Fibroblast of lung (primary cell): ENCODE measurements around the gene CRBN. TPM values are rescaled to one million over a fixed set of nuclear protein-coding genes. Genes with fewer than 3 reads are reported as not detected.

Experiments used
- DNase-seq, 2 donors: peaks; one replicate each; pipeline versions ENCODE4 v3.0.0 to v3.0.0-alpha.2; 2010; ENCODE audit warnings: low read depth in 2 of 2
- H2AFZ ChIP-seq: 2 replicates; pipeline ENCODE4 v1.5.1; 2012; ENCODE audit warnings: low read length, control low read depth, inconsistent platforms
- H3K27ac ChIP-seq: 2 replicates; pipeline ENCODE4 v1.5.1; 2011; ENCODE audit warnings: low read length, control low read depth; ENCODE audit not compliant: insufficient read depth
- H3K27me3 ChIP-seq: 2 replicates; pipeline ENCODE4 v1.5.1; 2011; ENCODE audit warnings: mild to moderate bottlenecking, low read length; ENCODE audit not compliant: control insufficient read depth, insufficient read depth
- H3K36me3 ChIP-seq: 2 replicates; pipeline ENCODE4 v1.5.1; 2011; ENCODE audit warnings: low read length; ENCODE audit not compliant: control insufficient read depth, insufficient read depth
- H3K4me1 ChIP-seq: 2 replicates; pipeline ENCODE4 v1.5.1; 2011; ENCODE audit warnings: low read length; ENCODE audit not compliant: control insufficient read depth, insufficient read depth; ENCODE audit errors: extremely low read depth
- H3K4me2 ChIP-seq: 2 replicates; pipeline ENCODE4 v1.5.1; 2011; ENCODE audit warnings: low read length, control low read depth; ENCODE audit not compliant: insufficient read depth; ENCODE audit errors: extremely low read depth
- H3K4me3 ChIP-seq, 4 experiments: fragments of 200-600 bp in 1 of 4; sonication (generic) in 1 of 4; replicated peaks in 1 of 4; 2 replicates each; pipeline ENCODE4 v1.5.1; 2011 to 2016; ENCODE audit warnings: low read length in 4 of 4, low read depth in 3 of 4, mild to moderate bottlenecking in 3 of 4, control low read depth in 2 of 4, inconsistent platforms in 1 of 4, mixed read lengths in 1 of 4; ENCODE audit not compliant: insufficient read depth in 1 of 4; ENCODE audit errors: control extremely low read depth in 1 of 4
- H3K79me2 ChIP-seq: 2 replicates; pipeline ENCODE4 v1.5.1; 2012; ENCODE audit warnings: mild to moderate bottlenecking, low read length, inconsistent platforms; ENCODE audit not compliant: control insufficient read depth, insufficient read depth
- H3K9ac ChIP-seq: 2 replicates; pipeline ENCODE4 v1.5.1; 2011; ENCODE audit warnings: mild to moderate bottlenecking, low read length, control low read depth; ENCODE audit not compliant: insufficient read depth
- H3K9me3 ChIP-seq: 2 replicates; pipeline ENCODE4 v1.5.1; 2012; ENCODE audit warnings: low read depth, low read length; ENCODE audit not compliant: control insufficient read depth, insufficient read depth
- H4K20me1 ChIP-seq: 2 replicates; pipeline ENCODE4 v1.5.1; 2011; ENCODE audit warnings: low read length; ENCODE audit not compliant: control insufficient read depth, insufficient read depth; ENCODE audit errors: extremely low read depth
- EZH2 ChIP-seq: IDR thresholded peaks from 2 replicates; pipeline ENCODE4 v1.5.1; 2012; ENCODE audit warnings: low read length, control low read depth, mild to moderate bottlenecking; ENCODE audit errors: missing control alignments
- polyA plus RNA-seq, 2 donors: library from polyadenylated mRNA; depleted of rRNA in 1 of 2; stranded (reverse) in 1 of 2; unstranded in 1 of 2; fragments of >200 nt; gene quantifications; 2 replicates each; pipeline ENCODE4 v1.2.1, GENCODE V29; 2011 to 2012; ENCODE audit warnings: missing spikeins in 1 of 2
- total RNA-seq: library from RNA; depleted of rRNA; stranded (reverse); fragments of >200 nt; gene quantifications from 2 replicates; pipeline ENCODE4 v1.2.1, GENCODE V29; 2014
- TF ChIP-seq, protein P1 (sequence below), 2 donors: IDR thresholded peaks in 1 of 2; conservative IDR thresholded peaks in 1 of 2; 1 replicate in 1 of 2; 2 replicates in 1 of 2; pipeline ENCODE4 v1.5.1; 2011 to 2012; ENCODE audit warnings: low read length in 2 of 2, control low read depth in 1 of 2, inconsistent platforms in 1 of 2, low read depth in 1 of 2, mild to moderate bottlenecking in 1 of 2

The CRBN gene
- total and polyA plus RNA-seq, 2 donors (not counting 1 experiment from before 2014, with no cell fraction given) = 30.5 to 67.4 TPM

DNA sequence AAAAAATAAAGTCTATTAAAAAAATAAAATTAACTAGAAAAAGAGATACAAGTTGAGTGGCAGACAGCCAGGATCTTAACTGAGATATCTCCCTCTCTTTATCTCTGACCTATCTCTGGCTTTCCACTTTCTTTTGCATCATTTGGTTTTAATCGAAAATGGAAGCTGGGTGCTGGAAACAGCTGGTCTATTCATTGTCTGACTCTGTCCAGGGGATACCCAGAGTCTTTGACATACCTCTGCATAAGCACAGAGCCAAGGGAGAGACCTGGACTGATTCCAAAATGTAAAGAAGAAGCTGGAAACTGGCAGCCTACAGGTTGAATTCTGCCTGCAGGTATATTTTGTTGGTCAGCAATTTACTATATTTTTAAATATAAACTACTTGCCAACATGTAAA, 29.6 kb upstream of the CRBN start:
- H2AFZ ChIP-seq = no peak overlapping the region
- H4K20me1 ChIP-seq = no peaks in the 10 kb centered on the region
- H3K4me1 ChIP-seq = no peaks in the 10 kb centered on the region
- H3K4me3 ChIP-seq = no peak overlapping the region
- no peak for DNase-seq
- H3K79me2 ChIP-seq = no peaks in the 10 kb centered on the region
- H3K27me3 ChIP-seq = no peaks in the 10 kb centered on the region
- H3K4me2 ChIP-seq = no peak overlapping the region
- H3K36me3 ChIP-seq = no peaks in the 10 kb centered on the region
- H3K27ac ChIP-seq = no peak overlapping the region
- H3K9ac ChIP-seq = no peak overlapping the region
- H3K9me3 ChIP-seq = no peaks in the 10 kb centered on the region
- TF ChIP-seq, protein P1, sequence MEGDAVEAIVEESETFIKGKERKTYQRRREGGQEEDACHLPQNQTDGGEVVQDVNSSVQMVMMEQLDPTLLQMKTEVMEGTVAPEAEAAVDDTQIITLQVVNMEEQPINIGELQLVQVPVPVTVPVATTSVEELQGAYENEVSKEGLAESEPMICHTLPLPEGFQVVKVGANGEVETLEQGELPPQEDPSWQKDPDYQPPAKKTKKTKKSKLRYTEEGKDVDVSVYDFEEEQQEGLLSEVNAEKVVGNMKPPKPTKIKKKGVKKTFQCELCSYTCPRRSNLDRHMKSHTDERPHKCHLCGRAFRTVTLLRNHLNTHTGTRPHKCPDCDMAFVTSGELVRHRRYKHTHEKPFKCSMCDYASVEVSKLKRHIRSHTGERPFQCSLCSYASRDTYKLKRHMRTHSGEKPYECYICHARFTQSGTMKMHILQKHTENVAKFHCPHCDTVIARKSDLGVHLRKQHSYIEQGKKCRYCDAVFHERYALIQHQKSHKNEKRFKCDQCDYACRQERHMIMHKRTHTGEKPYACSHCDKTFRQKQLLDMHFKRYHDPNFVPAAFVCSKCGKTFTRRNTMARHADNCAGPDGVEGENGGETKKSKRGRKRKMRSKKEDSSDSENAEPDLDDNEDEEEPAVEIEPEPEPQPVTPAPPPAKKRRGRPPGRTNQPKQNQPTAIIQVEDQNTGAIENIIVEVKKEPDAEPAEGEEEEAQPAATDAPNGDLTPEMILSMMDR (conservative IDR thresholded peaks at IDR 0.05 in 1 of 2, IDR thresholded peaks at IDR 0.05 in 1 of 2; ENCODE audit: low read depth in 1 of 2, low read length in 2 of 2) = no peak
- TF ChIP-seq EZH2 = no peak

DNA sequence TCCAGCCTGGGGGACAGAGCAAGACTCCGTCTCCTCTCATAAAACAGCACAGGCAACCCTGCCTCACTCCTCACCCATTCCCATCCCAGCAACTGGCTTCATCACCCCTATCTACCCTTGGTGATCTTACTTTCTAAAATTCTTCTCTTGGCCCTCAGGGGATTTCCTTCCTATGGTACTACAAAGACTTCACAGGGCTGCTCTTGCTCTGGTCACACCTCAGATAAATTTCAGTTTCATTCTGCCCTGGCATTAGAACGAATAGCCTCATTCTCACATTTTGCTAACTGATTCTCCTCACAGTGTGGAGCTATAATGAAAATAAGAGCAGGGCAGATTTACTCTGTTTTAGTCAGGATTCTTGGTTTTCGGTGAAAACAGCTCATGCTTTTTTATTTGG, 22.1 kb upstream of the CRBN start:
- H3K9ac ChIP-seq = no peak overlapping the region
- no peaks in the 10 kb centered on the region for H3K36me3 ChIP-seq
- DNase-seq = no peak
- no peak overlapping the region for H2AFZ ChIP-seq
- H3K27me3 ChIP-seq = no peaks in the 10 kb centered on the region
- H4K20me1 ChIP-seq = no peaks in the 10 kb centered on the region
- H3K27ac ChIP-seq = no peak overlapping the region
- no peak overlapping the region for H3K4me2 ChIP-seq
- no peaks in the 10 kb centered on the region for H3K79me2 ChIP-seq
- H3K9me3 ChIP-seq = no peaks in the 10 kb centered on the region
- no peaks in the 10 kb centered on the region for H3K4me1 ChIP-seq
- TF ChIP-seq, protein P1 (conservative IDR thresholded peaks at IDR 0.05 in 1 of 2, IDR thresholded peaks at IDR 0.05 in 1 of 2; ENCODE audit: low read depth in 1 of 2, low read length in 2 of 2) = no peak
- no peak for TF ChIP-seq EZH2
- no peak overlapping the region for H3K4me3 ChIP-seq

DNA sequence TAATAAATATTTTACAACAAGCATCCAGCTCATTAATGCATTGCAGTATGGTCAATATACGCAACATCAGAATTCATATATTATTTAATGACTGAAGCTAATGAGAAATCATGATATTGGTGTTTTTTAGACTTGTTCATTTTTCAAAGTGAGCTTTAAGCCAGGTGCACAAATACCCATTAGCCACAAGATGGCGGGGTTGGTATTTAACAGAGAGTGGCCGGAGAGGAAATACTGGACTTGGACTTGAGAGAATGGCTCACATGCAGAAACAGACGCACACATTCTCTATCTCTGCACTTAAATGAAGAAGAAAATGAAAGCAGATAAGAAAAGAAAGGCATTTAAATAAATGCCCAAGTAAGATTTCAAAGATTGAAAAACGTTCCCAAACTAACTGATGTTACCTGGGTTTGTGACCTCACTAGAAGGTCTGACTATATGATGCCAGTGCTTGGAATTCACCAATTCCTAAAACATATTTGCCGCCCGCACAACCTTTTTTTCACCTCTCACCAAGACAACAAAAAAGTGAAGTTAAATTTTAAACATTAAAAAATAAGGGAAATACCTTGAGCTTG, 21.2 kb upstream of the CRBN start:
- Histone ChIP-seq H3K27ac (no peak overlapping the region), H3K27me3 (no peaks in the 10 kb centered on the region), H3K4me2 (no peak overlapping the region), H3K9ac (no peak overlapping the region), H4K20me1 (no peaks in the 10 kb centered on the region), H2AFZ (no peak overlapping the region), H3K4me1 (no peaks in the 10 kb centered on the region), H3K9me3 (no peaks in the 10 kb centered on the region), H3K79me2 (no peaks in the 10 kb centered on the region), H3K36me3 (no peaks in the 10 kb centered on the region), H3K4me3 (no peak overlapping the region)
- TF ChIP-seq, protein P1 (conservative IDR thresholded peaks at IDR 0.05 in 1 of 2, IDR thresholded peaks at IDR 0.05 in 1 of 2; ENCODE audit: low read depth in 1 of 2, low read length in 2 of 2) = peak; percentile 72 to 78
- TF ChIP-seq EZH2 = no peak
- peak; percentile 67 to 72 for DNase-seq
